ENCODE measurements around the gene RRP15. TPM values are rescaled to one million over a fixed set of nuclear protein-coding genes. Genes with fewer than 3 reads are reported as not detected.

Gene RRP15
- total and polyA plus RNA-seq, 2 of the 8 experiments (the other 6 are each of a cell fraction or from before 2014, with no cell fraction given) = 3.7 to 52.8 TPM

DNA sequence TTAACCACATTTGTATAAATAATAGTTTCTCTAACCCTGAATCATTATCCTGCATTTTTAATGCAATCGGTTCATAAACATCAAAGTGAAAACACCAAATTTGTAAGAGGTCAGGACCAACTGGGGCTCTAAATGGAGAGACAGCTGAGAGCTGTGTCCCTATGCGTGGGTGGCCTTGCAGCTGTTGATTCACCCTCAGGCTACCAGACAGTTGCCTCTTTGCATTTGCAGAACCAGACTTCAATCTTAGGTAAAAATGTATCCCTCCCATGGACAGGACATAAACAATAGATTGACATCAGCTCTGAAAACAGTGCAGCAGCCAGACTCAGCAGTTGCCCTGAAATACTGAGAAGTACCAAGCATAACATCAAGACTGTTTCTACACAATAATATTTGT lies 51.2 kb downstream of the RRP15 start:
- H4K91ac ChIP-seq (replicated peaks; ENCODE audit: insufficient read length, low read length) = no peak overlapping the region
- no peak for TF ChIP-seq ZNF274 (IDR thresholded peaks at IDR 0.05; ENCODE audit: borderline replicate concordance, extremely low read depth, low read length)
- no peak for TF ChIP-seq SRF (IDR thresholded peaks at IDR 0.05; ENCODE audit: low read depth, low read length)

More for the DNA sequence above, 51.2 kb downstream of the RRP15 start:
- H4K5ac ChIP-seq (ENCODE audit: insufficient read length, low read depth, low read length) = no peak overlapping the region
- H3K4me3 ChIP-seq (ENCODE audit: extremely low read depth in 1 of 4, insufficient read depth in 2 of 4, low read depth in 3 of 4, low read length in 4 of 4) = no peak overlapping the region
- no peak overlapping the region for H3K23ac ChIP-seq (ENCODE audit: insufficient read length)
- no peak overlapping the region for H3K4ac ChIP-seq (replicated peaks; ENCODE audit: insufficient read length, low read depth, low read length)
- no peak for DNase-seq (ENCODE audit: low read depth in 1 of 2, low spot score in 2 of 2)
- H2BK120ac ChIP-seq (replicated peaks; ENCODE audit: low read depth, low read length) = no peak overlapping the region
- H3K9ac ChIP-seq (replicated peaks in 1 of 4; ENCODE audit: extremely low read depth in 1 of 4, low read depth in 3 of 4, low read length in 3 of 4) = no peak overlapping the region
- no peak overlapping the region for H3K18ac ChIP-seq (ENCODE audit: extremely low read depth, low read length)
- no peak overlapping the region for H2BK15ac ChIP-seq (ENCODE audit: low read length)
- no peak overlapping the region for H2AK5ac ChIP-seq (ENCODE audit: low read depth, low read length)
- H4K20me1 ChIP-seq (replicated peaks in 1 of 2; ENCODE audit: control insufficient read depth in 1 of 2, insufficient read depth in 2 of 2, low read length in 2 of 2) = no peaks in the 10 kb centered on the region
- no peak overlapping the region for H4K8ac ChIP-seq (ENCODE audit: extremely low read depth, insufficient read depth, low read length)
- H3K4me1 ChIP-seq (replicated peaks in 1 of 4; ENCODE audit: control insufficient read depth in 3 of 4, insufficient read depth in 4 of 4, low read length in 3 of 4) = no peaks in the 10 kb centered on the region
- no peaks in the 10 kb centered on the region for H3K23me2 ChIP-seq (ENCODE audit: low read depth, low read length)
- no peak overlapping the region for H2AFZ ChIP-seq (ENCODE audit: low read length)
- WGBS, 2 experiments (ENCODE audit: extremely low coverage in 1 of 2, insufficient coverage in 1 of 2, insufficient read length in 1 of 2, insufficient replicate concordance in 2 of 2, low coverage in 1 of 2, low lambda C conversion rate in 2 of 2, missing lambda C conversion rate in 1 of 2) = 89% methylated on average over 2 of the region's 2 CpGs; no CpG with 5 or more reads in 1 of the 2 experiments
- ChIA-PET CTCF (ENCODE audit: partially characterized antibody) (interaction anchor here (1.0 kb wide), 1 partner anchor 77 kb away, joined by 3 read pairs; no protein-coding TSS in a partner anchor), POLR2A (ENCODE audit: partially characterized antibody) (interaction anchor here (2.8 kb wide), 1 partner anchor 9 kb away, joined by 10 read pairs; the partner anchor contains the start of gene TGFB2)
- H3K4me2 ChIP-seq (ENCODE audit: insufficient read depth in 1 of 2, low read depth in 2 of 2, low read length in 2 of 2) = no peak overlapping the region
- H3K14ac ChIP-seq (ENCODE audit: insufficient read length) = no peak overlapping the region
- no peak overlapping the region for H2BK20ac ChIP-seq (ENCODE audit: low read length)
- no peak overlapping the region for H2BK5ac ChIP-seq (ENCODE audit: low read depth, low read length)
- H3K27me3 ChIP-seq (replicated peaks in 1 of 4; ENCODE audit: control insufficient read depth in 3 of 4, extremely low read depth in 1 of 4, insufficient read depth in 3 of 4, low read length in 3 of 4) = no peaks in the 10 kb centered on the region
- no peak overlapping the region for H2BK12ac ChIP-seq (ENCODE audit: low read depth, low read length)
- peaks cover 0 to 3% (median 0%) of the 10 kb centered on the region in 4 experiments; a peak in 2 of 8 replicates for H3K36me3 ChIP-seq (ENCODE audit: control insufficient read depth in 2 of 4, insufficient read depth in 4 of 4, low read length in 3 of 4)
- H3K9me3 ChIP-seq (ENCODE audit: insufficient read depth in 2 of 2, low read depth in 1 of 2, low read length in 1 of 2) = no peaks in the 10 kb centered on the region
- no peak for FAIRE-seq
- no peak overlapping the region for H3K56ac ChIP-seq (replicated peaks; ENCODE audit: insufficient read length, low read depth, low read length)
- H3K79me1 ChIP-seq (ENCODE audit: low read depth, low read length) = no peaks in the 10 kb centered on the region
- no peaks in the 10 kb centered on the region for H3K79me2 ChIP-seq (ENCODE audit: control insufficient read depth in 1 of 2, insufficient read depth in 2 of 2, low read length in 2 of 2)
- H3K27ac ChIP-seq (ENCODE audit: low read depth, low read length) = no peak overlapping the region

Data from H1 (cell line).